Brain microvascular endothelial cell (primary cell): ENCODE results near the gene HMCES.
"Not testable (repeated sequence)": the region's sequence is repeated elsewhere in the genome, so short reads cannot be mapped to it uniquely, and the experiment has no call there.

Experiments
- DNase-seq: peaks from one replicate; pipeline ENCODE4 v3.0.0-alpha.2; 2020
- H3K27ac ChIP-seq: fragments of 250-450 bp; sonication (Bioruptor Pico); 2 replicates; pipeline ENCODE4 v1.5.1; 2020; ENCODE audit warnings: mild to moderate bottlenecking, moderate library complexity
- H3K27me3 ChIP-seq: fragments of 250-450 bp; sonication (Bioruptor Pico); replicated peaks from 2 replicates; pipeline ENCODE4 v1.5.1; 2020; ENCODE audit warnings: mild to moderate bottlenecking
- H3K36me3 ChIP-seq: fragments of 250-450 bp; sonication (Bioruptor Pico); replicated peaks from 2 replicates; pipeline ENCODE4 v1.5.1; 2020; ENCODE audit warnings: mild to moderate bottlenecking
- H3K4me3 ChIP-seq: 2 replicates; pipeline ENCODE4 v1.5.1; 2011; ENCODE audit warnings: low read depth, mild to moderate bottlenecking, control low read depth, low read length, moderate library complexity
- in situ Hi-C: cut with HindIII; loops from 2 replicates; pipeline ENCODE4 v1.10.0; 2017; ENCODE audit warnings: low sequenced_read_pairs, low pct_ligation_motif_present
- TF ChIP-seq, protein P1 (sequence below): IDR thresholded peaks from 2 replicates; pipeline ENCODE4 v1.5.1; 2011; ENCODE audit warnings: low read depth, mild to moderate bottlenecking, moderate library complexity, low read length, control low read depth, inconsistent platforms; ENCODE audit errors: missing control alignments

The HMCES gene

DNA sequence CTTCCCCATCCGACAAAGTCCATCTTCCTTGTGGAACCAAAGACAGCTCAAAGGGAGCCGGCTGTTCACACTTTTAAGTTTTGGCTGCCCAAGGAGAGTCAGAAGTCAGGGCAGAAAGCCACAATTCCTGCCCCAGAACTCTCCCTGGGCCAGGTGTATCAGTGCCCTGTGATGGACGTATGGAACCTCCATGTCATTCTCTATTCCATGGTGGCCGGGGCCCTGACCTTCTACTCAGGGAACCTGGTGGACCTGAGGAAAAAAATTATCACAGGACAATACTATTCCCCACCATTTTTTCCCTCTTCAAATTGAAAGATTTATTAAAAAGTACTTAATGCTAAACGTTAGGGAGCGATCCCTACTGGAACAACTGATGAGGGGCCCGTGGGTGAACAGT, 66.6 kb downstream of the HMCES start:
- Histone ChIP-seq H3K36me3 (no peaks in the 10 kb centered on the region), H3K27me3 (no peaks in the 10 kb centered on the region), H3K4me3 (no peak overlapping the region), H3K27ac (no peak overlapping the region)
- in situ Hi-C loops: no loop called here
- no peak for DNase-seq
- TF ChIP-seq, protein P1, sequence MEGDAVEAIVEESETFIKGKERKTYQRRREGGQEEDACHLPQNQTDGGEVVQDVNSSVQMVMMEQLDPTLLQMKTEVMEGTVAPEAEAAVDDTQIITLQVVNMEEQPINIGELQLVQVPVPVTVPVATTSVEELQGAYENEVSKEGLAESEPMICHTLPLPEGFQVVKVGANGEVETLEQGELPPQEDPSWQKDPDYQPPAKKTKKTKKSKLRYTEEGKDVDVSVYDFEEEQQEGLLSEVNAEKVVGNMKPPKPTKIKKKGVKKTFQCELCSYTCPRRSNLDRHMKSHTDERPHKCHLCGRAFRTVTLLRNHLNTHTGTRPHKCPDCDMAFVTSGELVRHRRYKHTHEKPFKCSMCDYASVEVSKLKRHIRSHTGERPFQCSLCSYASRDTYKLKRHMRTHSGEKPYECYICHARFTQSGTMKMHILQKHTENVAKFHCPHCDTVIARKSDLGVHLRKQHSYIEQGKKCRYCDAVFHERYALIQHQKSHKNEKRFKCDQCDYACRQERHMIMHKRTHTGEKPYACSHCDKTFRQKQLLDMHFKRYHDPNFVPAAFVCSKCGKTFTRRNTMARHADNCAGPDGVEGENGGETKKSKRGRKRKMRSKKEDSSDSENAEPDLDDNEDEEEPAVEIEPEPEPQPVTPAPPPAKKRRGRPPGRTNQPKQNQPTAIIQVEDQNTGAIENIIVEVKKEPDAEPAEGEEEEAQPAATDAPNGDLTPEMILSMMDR: no peak

- DNase-seq: no peak
- in situ Hi-C loops: no loop called here
- H3K27me3 ChIP-seq: no peaks in the 10 kb centered on the region
- TF ChIP-seq, protein P1: no peak
- no peak overlapping the region for H3K4me3 ChIP-seq
- H3K36me3 ChIP-seq: no peaks in the 10 kb centered on the region
- no peak overlapping the region for H3K27ac ChIP-seq
These were observed 67.3 kb downstream of the HMCES start for GRCh38 chr3:129345971-129346370.

DNA sequence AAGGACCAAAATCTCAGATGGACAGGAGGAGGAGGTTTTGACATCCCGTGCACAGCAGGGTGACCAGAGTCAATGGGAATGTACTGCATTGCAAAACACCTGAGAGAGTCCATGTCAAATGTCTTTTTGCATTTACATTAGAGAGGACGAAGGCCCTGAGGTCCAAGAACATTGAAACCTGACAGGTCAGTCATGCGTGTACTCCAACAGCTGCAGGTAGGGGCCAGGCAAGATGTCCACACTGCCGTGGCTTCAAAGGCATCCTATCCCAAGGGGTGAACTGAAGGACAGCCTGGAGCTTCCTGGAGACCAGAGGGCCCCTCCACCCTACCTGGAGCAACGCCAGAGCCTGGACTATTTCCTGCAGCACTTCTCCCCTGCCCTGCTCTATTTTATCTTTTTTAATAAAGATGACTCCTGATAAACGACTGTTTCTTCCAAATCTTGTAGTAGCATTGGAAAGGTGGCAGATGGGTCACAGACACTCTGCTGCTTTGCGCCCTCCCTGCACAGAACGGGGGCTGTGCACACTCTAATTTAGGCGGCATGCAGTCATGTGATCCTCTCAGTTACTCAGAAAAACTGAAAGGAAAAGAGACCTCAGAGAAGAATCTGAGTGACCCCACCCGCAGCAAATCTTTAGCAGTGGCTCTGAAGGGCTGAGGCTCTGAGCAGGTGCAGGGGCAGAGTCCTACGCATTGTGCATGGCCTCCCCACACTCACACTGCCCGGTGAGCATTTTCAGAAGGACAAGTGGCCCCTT, 68.2 kb downstream of the HMCES start:
- Histone ChIP-seq H3K27me3 (no peaks in the 10 kb centered on the region), H3K4me3 (no peak overlapping the region), H3K27ac (no peak overlapping the region), H3K36me3 (no peaks in the 10 kb centered on the region)
- no peak for DNase-seq
- in situ Hi-C loops: no loop called here
- TF ChIP-seq, protein P1: no peak

DNA sequence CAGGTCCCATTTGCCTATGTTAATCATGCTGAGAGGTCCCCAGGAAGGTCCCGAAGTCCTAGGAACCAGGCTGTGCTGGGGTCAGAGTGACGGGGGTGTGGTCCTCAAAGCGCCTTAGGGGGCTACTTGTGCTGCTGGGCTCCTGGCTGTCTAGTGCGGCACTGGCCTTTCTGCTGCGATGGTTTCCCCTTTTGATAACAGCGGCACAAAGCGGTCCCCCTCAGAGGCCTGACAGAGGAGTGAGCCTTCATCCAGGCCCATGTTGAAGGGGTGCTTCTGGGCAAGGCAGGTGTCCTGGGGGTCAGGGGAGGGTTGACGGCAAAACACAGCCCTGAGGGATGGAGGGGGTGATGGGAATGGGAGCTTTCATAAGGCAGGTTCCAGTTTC, 68.8 kb downstream of the HMCES start:
- H3K27me3 ChIP-seq: no peaks in the 10 kb centered on the region
- TF ChIP-seq, protein P1: no peak
- no peaks in the 10 kb centered on the region for H3K36me3 ChIP-seq
- in situ Hi-C loops: no loop called here
- H3K27ac ChIP-seq: no peak overlapping the region
- no peak overlapping the region for H3K4me3 ChIP-seq
- DNase-seq: no peak

DNA sequence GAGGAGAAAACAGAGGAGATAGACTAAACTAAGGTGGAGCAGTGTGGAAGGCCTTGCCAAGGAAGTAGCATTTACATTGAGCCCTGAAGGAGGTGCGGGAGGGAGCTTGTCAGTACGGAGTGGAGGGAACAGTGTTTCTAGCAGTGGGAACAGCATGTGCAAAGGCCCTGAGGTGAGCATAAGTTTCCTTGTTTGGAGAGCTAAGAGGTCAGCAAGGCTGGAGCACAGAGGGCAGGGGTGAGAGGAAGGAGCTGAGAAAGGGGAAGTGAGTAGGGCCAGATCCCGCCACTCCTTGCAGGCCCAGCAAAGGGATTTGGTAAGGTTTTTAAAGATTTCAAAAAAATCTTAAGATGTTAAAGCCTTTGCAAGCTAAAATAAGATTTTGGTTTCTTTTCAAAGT, 70.1 kb downstream of the HMCES start:
- TF ChIP-seq, protein P1: no peak
- in situ Hi-C loops: no loop called here
- H3K27me3 ChIP-seq: no peaks in the 10 kb centered on the region

GRCh38 chr3:129349169-129349568, 70.5 kb downstream of the HMCES start:
- DNase-seq: not testable (repeated sequence)

More for the DNA sequence above, 70.1 kb downstream of the HMCES start:
- no peak for DNase-seq
- Histone ChIP-seq H3K36me3 (no peaks in the 10 kb centered on the region), H3K4me3 (no peak overlapping the region), H3K27ac (no peak overlapping the region)

More at GRCh38 chr3:129349169-129349568, 70.5 kb downstream of the HMCES start:
- H3K36me3 ChIP-seq, in situ Hi-C loops, H3K4me3 ChIP-seq, H3K27me3 ChIP-seq, H3K27ac ChIP-seq: not testable (repeated sequence)
